GM21360 (cell line): ENCODE data around the gene CDC34.
"Not testable (repeated sequence)": the region's sequence is repeated elsewhere in the genome, so short reads cannot be mapped to it uniquely, and the experiment has no call there.

Source experiments
- ATAC-seq: cut with Tn5 transposase; IDR thresholded peaks from one replicate; pipeline ENCODE4 v1.9.1; 2021; ENCODE audit warnings: mild to moderate bottlenecking, moderate library complexity; ENCODE audit not compliant: unreplicated experiment

CDC34 gene

GRCh38 chr19:584240-585001, 52.9 kb downstream of the CDC34 start:
- ATAC-seq: no peak

- ATAC-seq: not testable (repeated sequence)
These were observed 53.6 kb downstream of the CDC34 start for GRCh38 chr19:585146-585545.

GRCh38 chr19:585551-586110, 54.1 kb downstream of the CDC34 start:
- ATAC-seq: no peak

GRCh38 chr19:588093-588740, 56.7 kb downstream of the CDC34 start:
- no peak for ATAC-seq

GRCh38 chr19:588741-589692, 57.5 kb downstream of the CDC34 start:
- no peak for ATAC-seq

GRCh38 chr19:589693-590395, 58.3 kb downstream of the CDC34 start, which contains the start of gene HCN2:
HCN2 (plus strand) TSS chr19:589881; CDS start chr19:589946, 65 bp downstream.
- ATAC-seq: no peak

GRCh38 chr19:590396-590745, 58.8 kb downstream of the CDC34 start:
- no peak for ATAC-seq

GRCh38 chr19:590750-591098, 59.2 kb downstream of the CDC34 start:
- ATAC-seq: no peak

- no peak for ATAC-seq
These were observed 59.8 kb downstream of the CDC34 start for GRCh38 chr19:591099-591958.
